ENCODE measurements around the gene NUBPL.

- TF ChIP-seq CTCF (IDR thresholded peaks at IDR 0.05), result no peak
- no peak for TF ChIP-seq POLR2A (IDR thresholded peaks at IDR 0.05)
Observed at GRCh38 chr14:31893221-31893757, 332.1 kb downstream of the NUBPL start.

Measured in lower leg skin (tissue), 3 donors.